Measurements from ENCODE around the gene CXorf58. TPM values are rescaled to one million over a fixed set of nuclear protein-coding genes. Genes with fewer than 3 reads are reported as not detected.

CXorf58 gene
- total and polyA plus RNA-seq, 2 of the 4 experiments (the other 2 are of a cell fraction): not detected

DNA sequence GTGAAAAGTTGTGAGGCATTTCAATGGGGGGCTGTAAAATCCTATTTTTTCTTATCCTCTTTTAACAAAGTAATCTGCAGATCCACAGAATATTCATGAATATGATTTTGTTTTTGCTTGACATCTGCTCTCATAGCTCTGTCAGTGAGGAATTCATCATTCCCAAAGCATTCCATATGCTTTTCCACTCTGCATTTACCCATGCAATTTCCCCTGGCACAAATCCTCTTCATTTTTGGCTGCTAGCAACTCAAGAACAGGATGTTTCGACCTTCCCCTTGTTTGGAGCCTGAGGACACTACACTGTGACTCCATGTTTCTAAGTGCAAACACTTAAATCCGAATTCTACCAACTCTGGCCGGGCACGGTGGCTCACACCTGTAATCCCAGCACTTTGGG, 70.7 kb downstream of the CXorf58 start:
- TF ChIP-seq BHLHE40 (IDR thresholded peaks at IDR 0.05; ENCODE audit: low read depth, low read length) (no peak), CEBPB (IDR thresholded peaks at IDR 0.05; ENCODE audit: low read depth, low read length) (no peak), MXI1 (IDR thresholded peaks at IDR 0.05; ENCODE audit: borderline replicate concordance, low read depth, low read length) (no peak), FOS (IDR thresholded peaks at IDR 0.05; ENCODE audit: low read depth, low read length) (no peak), CHD1 (IDR thresholded peaks at IDR 0.05; ENCODE audit: low read depth, low read length) (no peak), MAFK (IDR thresholded peaks at IDR 0.05; ENCODE audit: low read depth, low read length) (no peak), NFE2L2 (IDR thresholded peaks at IDR 0.05; ENCODE audit: low read depth, low read length) (no peak), RFX5 (IDR thresholded peaks at IDR 0.05; ENCODE audit: low read depth, low read length) (no peak), SMC3 (IDR thresholded peaks at IDR 0.05; ENCODE audit: low read depth, low read length) (no peak), POLR2A (IDR thresholded peaks at IDR 0.05; ENCODE audit: low read depth, low read length) (no peak), RCOR1 (IDR thresholded peaks at IDR 0.05; ENCODE audit: insufficient replicate concordance, low read length) (no peak), RAD21 (IDR thresholded peaks at IDR 0.05; ENCODE audit: low read length) (no peak), MAZ (IDR thresholded peaks at IDR 0.05; ENCODE audit: borderline replicate concordance, low read depth, low read length) (no peak)
- TF ChIP-seq, protein P1, sequence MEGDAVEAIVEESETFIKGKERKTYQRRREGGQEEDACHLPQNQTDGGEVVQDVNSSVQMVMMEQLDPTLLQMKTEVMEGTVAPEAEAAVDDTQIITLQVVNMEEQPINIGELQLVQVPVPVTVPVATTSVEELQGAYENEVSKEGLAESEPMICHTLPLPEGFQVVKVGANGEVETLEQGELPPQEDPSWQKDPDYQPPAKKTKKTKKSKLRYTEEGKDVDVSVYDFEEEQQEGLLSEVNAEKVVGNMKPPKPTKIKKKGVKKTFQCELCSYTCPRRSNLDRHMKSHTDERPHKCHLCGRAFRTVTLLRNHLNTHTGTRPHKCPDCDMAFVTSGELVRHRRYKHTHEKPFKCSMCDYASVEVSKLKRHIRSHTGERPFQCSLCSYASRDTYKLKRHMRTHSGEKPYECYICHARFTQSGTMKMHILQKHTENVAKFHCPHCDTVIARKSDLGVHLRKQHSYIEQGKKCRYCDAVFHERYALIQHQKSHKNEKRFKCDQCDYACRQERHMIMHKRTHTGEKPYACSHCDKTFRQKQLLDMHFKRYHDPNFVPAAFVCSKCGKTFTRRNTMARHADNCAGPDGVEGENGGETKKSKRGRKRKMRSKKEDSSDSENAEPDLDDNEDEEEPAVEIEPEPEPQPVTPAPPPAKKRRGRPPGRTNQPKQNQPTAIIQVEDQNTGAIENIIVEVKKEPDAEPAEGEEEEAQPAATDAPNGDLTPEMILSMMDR (conservative IDR thresholded peaks at IDR 0.05; ENCODE audit: low read depth, low read length): no peak
- TF ChIP-seq, protein P2, sequence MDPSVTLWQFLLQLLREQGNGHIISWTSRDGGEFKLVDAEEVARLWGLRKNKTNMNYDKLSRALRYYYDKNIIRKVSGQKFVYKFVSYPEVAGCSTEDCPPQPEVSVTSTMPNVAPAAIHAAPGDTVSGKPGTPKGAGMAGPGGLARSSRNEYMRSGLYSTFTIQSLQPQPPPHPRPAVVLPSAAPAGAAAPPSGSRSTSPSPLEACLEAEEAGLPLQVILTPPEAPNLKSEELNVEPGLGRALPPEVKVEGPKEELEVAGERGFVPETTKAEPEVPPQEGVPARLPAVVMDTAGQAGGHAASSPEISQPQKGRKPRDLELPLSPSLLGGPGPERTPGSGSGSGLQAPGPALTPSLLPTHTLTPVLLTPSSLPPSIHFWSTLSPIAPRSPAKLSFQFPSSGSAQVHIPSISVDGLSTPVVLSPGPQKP (IDR thresholded peaks at IDR 0.05; ENCODE audit: borderline replicate concordance, low read depth, low read length): no peak
- TF ChIP-seq, protein P3, sequence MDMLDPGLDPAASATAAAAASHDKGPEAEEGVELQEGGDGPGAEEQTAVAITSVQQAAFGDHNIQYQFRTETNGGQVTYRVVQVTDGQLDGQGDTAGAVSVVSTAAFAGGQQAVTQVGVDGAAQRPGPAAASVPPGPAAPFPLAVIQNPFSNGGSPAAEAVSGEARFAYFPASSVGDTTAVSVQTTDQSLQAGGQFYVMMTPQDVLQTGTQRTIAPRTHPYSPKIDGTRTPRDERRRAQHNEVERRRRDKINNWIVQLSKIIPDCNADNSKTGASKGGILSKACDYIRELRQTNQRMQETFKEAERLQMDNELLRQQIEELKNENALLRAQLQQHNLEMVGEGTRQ (IDR thresholded peaks at IDR 0.05; ENCODE audit: low read depth, low read length): no peak
- Histone ChIP-seq H2BK15ac (ENCODE audit: low read depth, low read length) (no peak overlapping the region), H4K91ac (ENCODE audit: insufficient read depth, low read depth, low read length) (no peak overlapping the region), H2AK5ac (ENCODE audit: low read depth, low read length) (no peak overlapping the region), H4K20me1 (ENCODE audit: insufficient read depth, low read length) (no peaks in the 10 kb centered on the region), H3K79me1 (ENCODE audit: low read depth in 1 of 2, low read length in 2 of 2) (no peaks in the 10 kb centered on the region; a peak in 1 of 4 replicates), H2BK5ac (ENCODE audit: low read depth, low read length, poor library complexity, severe bottlenecking) (no peak overlapping the region), H4K5ac (ENCODE audit: low read depth, low read length) (no peak overlapping the region), H3K27ac (ENCODE audit: insufficient read depth, low read length) (no peak overlapping the region), H3K4me2 (ENCODE audit: low read depth, low read length) (no peak overlapping the region), H3K9me3 (ENCODE audit: control insufficient read depth, insufficient read depth, low read length) (no peaks in the 10 kb centered on the region), H3K9ac (ENCODE audit: low read depth, low read length) (no peak overlapping the region), H2BK120ac (ENCODE audit: low read depth, low read length) (no peak overlapping the region), H3K9me1 (ENCODE audit: insufficient read depth, low read length) (peaks cover 4% of the 10 kb centered on the region; the same call in 1 of the 2 replicates), H3K14ac (replicated peaks; ENCODE audit: low read depth, low read length) (no peak overlapping the region), H2BK20ac (ENCODE audit: low read depth, low read length) (no peak overlapping the region), H3K36me3 (ENCODE audit: control insufficient read depth, insufficient read depth, low read length) (no peaks in the 10 kb centered on the region), H3K23ac (ENCODE audit: low read depth, low read length) (no peak overlapping the region), H3K27me3 (ENCODE audit: control insufficient read depth, insufficient read depth, low read length) (peaks cover 4% of the 10 kb centered on the region), H4K8ac (ENCODE audit: low read depth in 2 of 2, low read length in 2 of 2) (no peak overlapping the region), H3K56ac (ENCODE audit: extremely low read depth, insufficient read depth, low read length) (no peak overlapping the region), H3K4ac (ENCODE audit: low read depth, low read length) (no peak overlapping the region), H2AFZ (replicated peaks; ENCODE audit: low read length, poor library complexity) (no peak overlapping the region), H2AK9ac (replicated peaks; ENCODE audit: low read depth, low read length, poor library complexity) (peak overlapping the region; percentile 65), H3K4me3 (ENCODE audit: insufficient read depth, low read depth, low read length) (no peak overlapping the region), H3K4me1 (ENCODE audit: control insufficient read depth, insufficient read depth, low read length) (peaks cover 4% of the 10 kb centered on the region; the same call in 1 of the 2 replicates), H3K18ac (ENCODE audit: low read depth, low read length) (no peak overlapping the region)
- no peak for ATAC-seq (ENCODE audit: low read depth)
- dilution Hi-C loops (cut with HindIII; ENCODE audit: low sequenced_read_pairs, unreplicated experiment) (no loop called here), in situ Hi-C loops (cut with MboI; ENCODE audit: low sequenced_read_pairs) (no loop called here), intact Hi-C loops (cut with micrococcal nuclease) (loop anchor here (10.0 kb wide), 1 partner anchor 256 kb away; no protein-coding TSS in a partner anchor)
- CTCF ChIA-PET: no interaction called here
- WGBS, 2 experiments (ENCODE audit: extremely low coverage in 2 of 2, insufficient read length in 1 of 2): 65% methylated on average over 2 of the region's 4 CpGs; no CpG with 5 or more reads in 1 of the 2 experiments
- no peak for DNase-seq
- BruUV-seq (replicated peaks): no TSS peak
- POLR2A ChIA-PET (ENCODE audit: unreplicated experiment): no interaction called here

All from IMR-90 (cell line).